ENCODE data around the gene AGPS.
A peak's percentile ranks its signal among the peaks of the same experiment; 100 is the strongest.
"Not testable (repeated sequence)": the region's sequence is repeated elsewhere in the genome, so short reads cannot be mapped to it uniquely, and the experiment has no call there.

The AGPS gene

DNA sequence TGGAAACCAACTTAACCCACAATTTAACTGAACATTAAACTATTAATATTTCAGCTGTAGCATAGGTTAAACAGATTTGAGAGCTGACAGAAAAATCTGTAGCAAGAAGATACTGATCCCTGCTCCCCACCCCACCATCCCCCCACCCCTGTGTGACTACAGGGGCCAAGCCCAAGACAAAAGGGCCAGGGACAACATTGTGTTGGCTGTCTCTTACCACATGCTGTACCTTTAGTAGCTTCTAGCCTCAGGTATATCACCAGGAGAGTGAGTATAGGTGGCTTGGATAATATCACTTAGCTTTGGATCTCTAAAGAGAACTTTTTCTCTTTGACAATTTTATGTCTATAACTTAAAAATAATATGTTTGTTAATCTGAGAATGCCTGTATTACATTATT lies 140.7 kb downstream of the AGPS start:
- DNase-seq: no peak

DNA sequence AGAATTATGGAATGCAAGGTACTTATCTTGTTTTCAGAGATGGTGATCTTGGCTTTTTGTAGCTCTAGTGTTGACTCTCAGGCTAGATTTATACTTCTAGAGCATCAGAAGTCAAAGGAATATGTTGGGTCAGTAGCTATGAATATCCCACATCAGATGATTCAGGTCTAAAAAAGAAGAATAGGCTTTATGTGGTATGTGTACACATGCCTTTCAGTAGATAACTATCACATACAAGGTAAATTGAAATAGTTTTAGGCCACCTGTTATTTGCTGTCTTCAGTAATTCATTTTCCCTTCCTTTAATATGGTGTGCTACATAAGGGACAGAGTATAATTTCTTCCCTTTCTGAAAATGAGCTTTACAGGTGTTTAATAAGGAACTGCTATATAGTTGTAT lies 142.4 kb downstream of the AGPS start:
- DNase-seq: no peak

- no peak for DNase-seq
Measured at GRCh38 chr2:177535958-177536504, 143.5 kb downstream of the AGPS start.

GRCh38 chr2:177537213-177537612 lies 144.6 kb downstream of the AGPS start:
- DNase-seq: no peak

GRCh38 chr2:177537636-177538035 lies 145.1 kb downstream of the AGPS start:
- DNase-seq: no peak

- DNase-seq: no peak
Measured at GRCh38 chr2:177538323-177538722, 145.8 kb downstream of the AGPS start.

- no peak for DNase-seq
Measured at GRCh38 chr2:177540283-177540682, 147.7 kb downstream of the AGPS start.

- no peak for DNase-seq
Measured at GRCh38 chr2:177541258-177541991, 148.9 kb downstream of the AGPS start.

DNA sequence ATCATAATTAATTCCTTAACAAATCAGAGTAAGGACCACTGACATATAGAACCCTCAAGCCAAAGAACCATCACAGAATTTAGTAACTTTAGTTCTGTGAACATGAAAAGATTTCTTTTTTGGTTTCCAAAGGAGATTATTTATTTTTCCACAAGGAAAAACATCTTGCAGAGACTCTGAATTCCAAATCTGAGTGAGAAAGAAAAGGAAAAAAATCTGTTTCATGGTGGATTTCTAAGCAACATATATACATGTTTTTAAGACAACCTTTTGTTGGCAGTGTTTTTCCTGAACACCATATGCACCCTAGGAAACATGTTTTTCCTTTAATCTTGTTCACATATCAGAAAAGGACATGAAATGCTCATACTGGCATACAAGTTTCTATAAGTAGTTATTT lies 149.8 kb downstream of the AGPS start:
- DNase-seq: no peak

DNA sequence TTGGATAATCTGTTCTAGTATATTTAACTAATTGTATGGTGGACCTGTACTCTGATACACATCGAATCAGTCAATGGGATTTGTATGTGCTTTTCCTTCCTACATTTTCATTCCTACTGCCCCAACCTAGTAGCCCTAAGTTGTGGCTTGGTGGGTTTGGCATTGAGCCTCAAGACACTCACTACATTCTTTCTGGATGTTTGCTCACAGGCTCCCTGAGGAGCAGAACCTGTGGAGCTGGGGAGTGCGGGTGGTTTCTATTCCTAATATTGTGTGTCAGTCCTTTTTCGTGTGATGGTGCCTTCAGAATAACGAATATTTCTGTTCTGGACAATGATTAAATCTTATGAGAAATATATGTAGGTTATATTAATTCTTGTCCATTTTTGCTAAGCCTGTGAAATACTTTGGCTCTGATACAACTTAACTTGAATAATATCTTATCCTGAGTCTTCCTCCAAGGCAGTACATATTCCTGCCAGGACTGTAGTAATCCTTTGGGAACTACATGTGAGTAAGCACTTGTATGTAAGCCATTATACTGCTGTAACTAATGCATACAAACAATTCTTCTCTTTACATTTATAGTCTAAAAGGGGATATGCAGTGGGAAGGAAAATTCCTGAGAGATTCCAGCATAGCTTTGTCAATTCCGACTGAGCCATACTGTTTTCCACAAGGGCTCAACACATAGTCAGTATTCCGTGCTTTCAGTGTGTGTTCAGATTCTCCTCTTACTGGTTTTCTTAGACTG lies 150.6 kb downstream of the AGPS start:
- no peak for DNase-seq

DNA sequence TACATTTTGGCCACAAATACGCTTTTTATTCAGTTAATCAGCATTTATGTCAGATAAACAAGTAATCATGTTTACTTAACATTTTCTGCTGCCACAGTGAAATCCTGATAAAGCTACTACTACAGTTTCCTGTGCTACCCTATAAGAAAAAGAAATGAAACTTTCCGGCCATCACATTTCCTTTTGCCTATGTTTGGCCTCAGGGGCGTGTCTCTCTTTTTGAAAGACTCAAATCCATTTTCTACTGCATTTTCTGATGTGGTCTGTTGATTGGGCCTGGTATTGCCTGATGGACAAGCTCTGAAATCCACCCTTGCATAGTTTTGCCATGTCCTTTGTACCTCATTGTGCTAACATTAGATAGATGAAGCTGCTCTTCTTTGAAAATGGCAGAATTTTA lies 152.6 kb downstream of the AGPS start:
- no peak for DNase-seq

DNA sequence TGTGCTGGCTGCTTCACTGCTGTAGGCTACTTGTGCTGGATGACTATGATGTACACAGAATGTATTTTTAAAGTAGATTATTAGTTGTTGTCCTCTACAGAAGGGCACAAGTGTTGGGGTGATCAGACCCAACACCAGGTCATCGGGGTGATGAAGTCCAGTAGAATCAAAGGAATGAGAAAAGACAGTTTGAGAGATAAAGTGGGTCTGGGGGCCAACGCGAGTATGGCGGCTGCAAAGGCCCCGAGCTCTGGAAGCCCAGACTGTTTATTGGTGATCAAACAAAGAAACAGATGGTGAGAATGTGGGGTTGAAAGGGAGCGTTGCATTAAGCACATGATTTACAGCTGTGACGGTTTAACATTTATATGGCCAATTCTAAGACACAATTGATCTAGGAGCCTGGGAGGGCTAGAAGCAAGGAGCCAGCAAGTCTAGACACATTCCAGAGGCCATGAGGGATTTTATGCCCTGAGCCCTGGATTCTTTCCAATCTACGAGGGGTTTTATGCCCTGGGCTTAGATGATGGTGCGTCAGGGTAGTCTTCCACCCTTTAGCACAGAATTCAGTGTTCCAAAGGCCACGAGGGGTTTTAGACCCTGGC lies 153.5 kb downstream of the AGPS start:
- DNase-seq: no peak

DNA sequence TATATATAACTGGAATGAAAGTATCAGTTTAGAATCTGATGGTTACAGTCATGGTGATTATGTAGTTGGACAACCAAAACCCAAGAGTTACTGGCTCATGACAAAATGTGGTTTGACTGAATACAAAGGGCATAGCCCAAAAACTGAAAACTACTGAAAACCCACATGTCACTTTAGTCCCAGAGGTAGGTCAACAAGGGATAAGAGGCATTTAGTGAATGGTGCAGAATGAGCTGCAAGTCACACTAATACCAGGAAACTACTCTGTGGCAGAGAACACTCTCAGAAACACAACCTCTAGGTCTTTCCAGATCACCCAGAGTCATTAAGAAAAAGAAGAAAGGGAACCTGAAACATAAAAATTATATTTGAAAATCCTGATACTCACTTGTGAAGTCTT lies 154.5 kb downstream of the AGPS start:
- DNase-seq: no peak

DNA sequence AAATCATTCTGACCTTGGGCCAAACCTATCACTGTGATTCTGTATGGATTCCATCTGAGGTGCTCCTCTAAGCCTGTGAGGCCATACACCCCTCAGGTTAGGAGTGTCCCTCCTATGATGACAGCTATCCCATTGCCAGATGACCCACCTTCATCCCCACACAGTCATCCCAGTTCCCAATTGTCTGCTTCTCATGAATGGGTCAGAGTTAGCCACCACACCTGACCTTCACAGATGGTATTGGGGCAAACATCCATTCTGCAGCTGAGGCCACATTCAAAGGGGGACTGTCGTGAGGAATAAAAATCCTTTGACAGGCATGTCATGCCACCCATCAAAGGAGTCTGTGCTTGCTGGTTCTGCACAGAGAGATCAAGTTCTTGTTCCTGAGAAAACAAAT lies 155.2 kb downstream of the AGPS start:
- DNase-seq: no peak

- DNase-seq: no peak
Measured at GRCh38 chr2:177548636-177549035, 156.1 kb downstream of the AGPS start.

- DNase-seq: no peak
Measured at GRCh38 chr2:177549171-177549570, 156.6 kb downstream of the AGPS start.

- DNase-seq: no peak
Measured at GRCh38 chr2:177550264-177551200, 158.0 kb downstream of the AGPS start.

- not testable (repeated sequence) for DNase-seq
Measured at GRCh38 chr2:177551360-177551759, 158.8 kb downstream of the AGPS start.

GRCh38 chr2:177551989-177552421 lies 159.4 kb downstream of the AGPS start:
- no peak for DNase-seq

- DNase-seq: peak; percentile 94
Measured at GRCh38 chr2:177552422-177553175, 160.0 kb downstream of the AGPS start.

DNA sequence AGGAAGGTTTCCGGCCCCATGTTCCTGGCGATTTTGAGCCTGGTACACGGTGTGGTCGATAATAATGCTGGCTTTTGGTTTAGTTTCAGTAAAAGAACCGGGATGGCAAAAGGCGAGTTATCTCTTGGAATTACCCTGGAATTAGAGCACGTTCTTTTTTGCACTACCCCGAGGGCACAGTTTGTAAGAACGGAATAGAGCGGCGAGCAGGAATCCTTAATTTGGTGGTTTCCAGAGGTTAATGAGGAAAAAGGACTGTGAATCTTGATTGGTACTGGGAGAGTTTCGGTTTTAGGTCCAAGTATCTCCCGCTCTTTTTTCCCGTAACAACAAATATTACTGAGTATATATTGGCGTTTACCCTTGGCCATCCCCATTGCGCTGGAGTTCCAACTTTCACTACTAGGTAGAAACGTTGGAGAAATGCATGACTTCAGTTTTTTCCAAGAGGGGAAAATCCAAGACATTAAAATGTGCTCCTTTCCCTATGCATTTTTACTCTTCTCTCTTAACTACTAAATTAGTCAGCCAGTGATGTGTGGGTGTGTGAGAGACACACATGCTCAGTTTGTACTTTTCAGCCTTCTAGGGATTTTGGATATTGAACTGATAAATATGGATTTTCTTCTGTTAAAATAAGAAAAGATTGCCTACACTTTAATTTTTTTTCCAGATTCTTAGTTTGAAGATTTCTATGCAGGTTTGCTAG lies 160.8 kb downstream of the AGPS start:
- DNase-seq: no peak
